Measurements from ENCODE around the gene RNF144A.

DNA sequence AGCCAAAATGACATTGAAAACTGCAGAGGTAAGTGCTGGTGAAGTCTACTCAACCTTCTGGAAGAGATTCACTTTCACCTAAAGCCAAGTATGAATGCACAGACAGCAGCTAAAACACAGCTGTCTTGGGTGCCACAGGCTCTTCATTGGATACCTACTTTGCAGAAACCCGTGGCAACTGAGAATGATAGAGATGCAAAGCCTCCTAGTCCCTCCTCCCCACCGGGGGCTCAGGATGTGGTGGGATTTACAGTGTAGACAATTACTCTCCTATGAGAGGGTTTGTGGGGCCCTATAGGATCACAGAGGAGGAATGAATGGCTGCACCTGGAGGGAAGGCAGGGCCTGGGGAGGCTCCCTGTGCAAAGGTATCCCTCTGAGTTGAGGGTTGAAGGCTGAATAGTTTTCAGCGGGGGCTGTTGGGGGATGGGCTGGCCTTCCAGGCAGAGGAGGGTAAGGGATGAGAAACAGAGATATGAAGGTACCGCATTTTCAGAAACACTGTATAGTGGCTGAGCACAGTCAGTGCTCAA, 131.6 kb downstream of the RNF144A start:
- TF ChIP-seq CTCF (conservative IDR thresholded peaks at IDR 0.05; ENCODE audit: low read depth in 2 of 2) (no peak), POLR2AphosphoS5 (IDR thresholded peaks at IDR 0.05; ENCODE audit: low read depth) (no peak), EZH2phosphoT487 (IDR thresholded peaks at IDR 0.05; ENCODE audit: unreplicated experiment) (no peak), EZH2 (IDR thresholded peaks at IDR 0.05; ENCODE audit: low read depth, unreplicated experiment) (no peak), JUNB (IDR thresholded peaks at IDR 0.05; ENCODE audit: unreplicated experiment) (no peak)
- TF ChIP-seq, protein P1, sequence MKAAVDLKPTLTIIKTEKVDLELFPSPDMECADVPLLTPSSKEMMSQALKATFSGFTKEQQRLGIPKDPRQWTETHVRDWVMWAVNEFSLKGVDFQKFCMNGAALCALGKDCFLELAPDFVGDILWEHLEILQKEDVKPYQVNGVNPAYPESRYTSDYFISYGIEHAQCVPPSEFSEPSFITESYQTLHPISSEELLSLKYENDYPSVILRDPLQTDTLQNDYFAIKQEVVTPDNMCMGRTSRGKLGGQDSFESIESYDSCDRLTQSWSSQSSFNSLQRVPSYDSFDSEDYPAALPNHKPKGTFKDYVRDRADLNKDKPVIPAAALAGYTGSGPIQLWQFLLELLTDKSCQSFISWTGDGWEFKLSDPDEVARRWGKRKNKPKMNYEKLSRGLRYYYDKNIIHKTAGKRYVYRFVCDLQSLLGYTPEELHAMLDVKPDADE (IDR thresholded peaks at IDR 0.05): no peak
